ENCODE measurements around the gene INPP5B. TPM values are rescaled to one million over a fixed set of nuclear protein-coding genes. Genes with fewer than 3 reads are reported as not detected.

The INPP5B gene
- total and polyA plus RNA-seq, 8 donors, result 7.5 to 16.1 (median 12.3) TPM

DNA sequence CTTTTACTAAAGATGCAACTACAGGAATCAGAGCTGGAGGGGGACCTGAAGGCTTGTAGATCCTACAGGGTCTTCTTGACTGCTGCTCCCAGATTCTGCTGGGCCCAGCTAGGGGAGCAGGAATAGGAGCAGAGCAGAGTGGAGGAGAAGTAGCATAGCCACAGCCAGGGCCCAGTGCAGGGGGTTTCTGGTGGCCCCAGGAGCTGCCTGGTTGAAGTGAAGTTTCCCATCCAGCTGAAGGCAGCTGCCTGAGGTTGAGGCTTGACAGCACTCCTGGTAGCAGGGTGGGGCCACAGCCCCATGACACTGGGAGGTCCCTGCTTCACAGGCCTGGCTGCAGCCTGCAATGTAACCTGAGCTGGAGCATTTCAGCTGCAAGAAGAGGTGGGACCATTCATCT, 2.0 kb upstream of the INPP5B start:
- Histone ChIP-seq H3K9me3 (no peaks in the 10 kb centered on the region), H3K4me1 (peaks cover 4 to 11% (median 4%) of the 10 kb centered on the region in 3 donors), H3K36me3 (no peaks in the 10 kb centered on the region), H3K4me3 (no peak overlapping the region), H3K27me3 (no peaks in the 10 kb centered on the region), H3K27ac (no peak overlapping the region)
- TF ChIP-seq, protein P1, sequence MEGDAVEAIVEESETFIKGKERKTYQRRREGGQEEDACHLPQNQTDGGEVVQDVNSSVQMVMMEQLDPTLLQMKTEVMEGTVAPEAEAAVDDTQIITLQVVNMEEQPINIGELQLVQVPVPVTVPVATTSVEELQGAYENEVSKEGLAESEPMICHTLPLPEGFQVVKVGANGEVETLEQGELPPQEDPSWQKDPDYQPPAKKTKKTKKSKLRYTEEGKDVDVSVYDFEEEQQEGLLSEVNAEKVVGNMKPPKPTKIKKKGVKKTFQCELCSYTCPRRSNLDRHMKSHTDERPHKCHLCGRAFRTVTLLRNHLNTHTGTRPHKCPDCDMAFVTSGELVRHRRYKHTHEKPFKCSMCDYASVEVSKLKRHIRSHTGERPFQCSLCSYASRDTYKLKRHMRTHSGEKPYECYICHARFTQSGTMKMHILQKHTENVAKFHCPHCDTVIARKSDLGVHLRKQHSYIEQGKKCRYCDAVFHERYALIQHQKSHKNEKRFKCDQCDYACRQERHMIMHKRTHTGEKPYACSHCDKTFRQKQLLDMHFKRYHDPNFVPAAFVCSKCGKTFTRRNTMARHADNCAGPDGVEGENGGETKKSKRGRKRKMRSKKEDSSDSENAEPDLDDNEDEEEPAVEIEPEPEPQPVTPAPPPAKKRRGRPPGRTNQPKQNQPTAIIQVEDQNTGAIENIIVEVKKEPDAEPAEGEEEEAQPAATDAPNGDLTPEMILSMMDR (IDR thresholded peaks at IDR 0.05), result no peak
- ATAC-seq (no peak), FAIRE-seq (no peak), DNase-seq (peak in 1 of 6 donors; percentile 35)
- intact Hi-C loops (cut with DNase I), result no loop called here

DNA sequence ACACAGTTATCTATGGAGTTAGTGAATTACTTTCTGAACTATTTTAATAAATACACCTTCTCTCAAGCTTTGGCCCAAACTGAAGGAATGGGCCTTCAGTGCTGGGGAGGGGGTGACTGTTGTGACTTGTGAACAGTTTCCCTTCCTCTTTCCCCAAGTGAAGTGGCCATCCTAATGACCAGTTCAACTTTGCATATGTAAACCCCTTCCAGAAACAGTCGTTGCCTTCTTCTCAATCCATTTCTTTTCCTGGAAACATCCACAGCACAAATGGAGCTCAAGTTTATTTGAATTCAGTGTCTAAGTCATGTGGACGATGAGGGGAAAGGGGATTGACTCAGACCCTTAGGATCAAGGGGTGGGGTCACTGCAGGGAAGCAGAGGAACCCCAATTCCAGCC, 1.3 kb upstream of the INPP5B start:
- WGBS, 2 donors, result 42 to 44% methylated on average over 2 of the region's 2 CpGs
- FAIRE-seq (no peak), ATAC-seq (no peak), DNase-seq (no peak)
- H3K4me1 ChIP-seq, result peaks cover 4 to 11% (median 4%) of the 10 kb centered on the region in 3 donors
- no peak overlapping the region for H3K27ac ChIP-seq
- H3K27me3 ChIP-seq, result no peaks in the 10 kb centered on the region
- intact Hi-C loops (cut with DNase I), result no loop called here
- H3K9me3 ChIP-seq, result no peaks in the 10 kb centered on the region
- H3K4me3 ChIP-seq, result no peak overlapping the region
- TF ChIP-seq, protein P1 (IDR thresholded peaks at IDR 0.05), result no peak
- peaks cover 0 to 2% (median 0%) of the 10 kb centered on the region in 3 donors for H3K36me3 ChIP-seq

DNA sequence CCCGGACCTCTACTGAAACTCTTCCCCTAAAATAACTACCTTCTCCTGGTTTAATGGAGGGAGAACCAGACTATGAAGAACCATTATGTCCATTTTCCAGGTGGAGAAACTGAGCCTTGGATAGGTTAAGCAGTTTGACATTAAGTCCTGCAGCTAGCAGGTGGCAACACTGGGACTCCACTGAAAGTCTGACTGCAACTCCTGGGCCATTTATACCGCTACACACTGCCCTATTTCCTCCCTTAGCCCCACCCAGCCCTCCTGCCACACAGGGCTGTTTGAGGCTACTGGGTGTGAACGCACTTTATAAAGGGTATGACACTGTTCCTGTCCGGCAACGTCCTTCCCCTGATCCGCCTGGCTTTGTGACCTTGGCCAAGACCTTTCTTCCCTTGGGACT, 511 bp upstream of the INPP5B start:
- DNase-seq (peak in 1 of 6 donors; percentile 22), ATAC-seq (no peak), FAIRE-seq (no peak)
- Histone ChIP-seq H3K27me3 (no peaks in the 10 kb centered on the region), H3K4me3 (peak overlapping the region in 3 of 4 donors; percentile 56 to 83 (median 74)), H3K4me1 (peaks cover 4 to 11% (median 4%) of the 10 kb centered on the region in 3 donors), H3K36me3 (peaks cover 0 to 6% (median 0%) of the 10 kb centered on the region in 3 donors), H3K27ac (no peak overlapping the region), H3K9me3 (no peaks in the 10 kb centered on the region)
- WGBS, 2 donors, result 40 to 41% methylated on average over 6 of the region's 6 CpGs
- TF ChIP-seq, protein P1 (IDR thresholded peaks at IDR 0.05), result no peak
- intact Hi-C loops (cut with DNase I), result no loop called here

DNA sequence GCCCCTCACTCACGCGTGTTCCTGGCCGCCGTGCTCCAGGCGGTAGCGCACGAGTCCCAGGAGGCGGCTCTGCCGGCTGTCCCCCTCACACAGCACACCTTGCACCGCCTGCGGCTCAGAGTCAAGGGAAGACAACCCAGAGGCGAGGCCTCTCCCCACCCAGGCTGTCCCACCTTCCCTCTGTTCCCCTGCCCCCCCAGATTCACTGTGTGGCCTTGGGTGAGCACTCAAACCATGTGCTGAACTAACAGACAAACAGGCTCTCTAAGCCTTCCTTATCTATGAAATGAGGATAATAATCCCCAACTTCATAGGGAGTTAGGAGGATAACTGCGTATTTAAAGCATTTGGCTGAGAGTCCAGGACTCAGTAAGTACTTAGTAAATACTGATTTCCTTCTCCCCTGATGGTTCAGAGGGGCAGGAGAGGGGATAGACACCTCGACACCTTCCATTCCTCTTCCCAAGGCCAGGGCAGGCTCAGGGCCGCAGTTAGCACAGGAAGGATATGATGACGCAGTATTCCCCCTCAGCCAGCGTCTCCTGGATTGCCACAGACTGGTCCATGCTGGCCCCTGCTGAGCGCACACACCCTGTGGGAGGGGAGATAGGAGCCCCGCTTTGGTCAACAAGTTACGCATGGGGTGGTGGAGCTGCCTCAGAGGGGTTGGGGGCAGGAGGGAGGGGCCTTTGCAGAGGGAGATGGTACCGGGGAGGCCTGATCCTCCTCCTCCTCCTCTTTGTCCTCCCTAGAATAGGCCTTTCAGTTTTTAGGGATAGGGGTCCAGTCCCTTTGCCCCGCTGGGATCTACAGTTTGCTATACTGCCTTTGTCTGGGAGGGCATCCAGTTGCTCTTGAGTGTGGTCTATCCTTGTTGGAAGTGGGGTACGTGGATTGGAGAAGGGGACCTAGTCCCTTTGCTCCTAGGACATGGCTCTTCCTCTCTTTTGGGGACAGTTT, 830 bp downstream of the INPP5B start:
- FAIRE-seq (no peak), ATAC-seq (peak; percentile 57 to 85 (median 65)), DNase-seq (peak in 5 of 6 donors; percentile 17 to 62 (median 40))
- 45 to 48% methylated on average over 23 of the region's 23 CpGs for WGBS, 2 donors
- TF ChIP-seq, protein P1 (IDR thresholded peaks at IDR 0.05), result no peak
- Histone ChIP-seq H3K9me3 (no peaks in the 10 kb centered on the region), H3K4me3 (peak overlapping the region; percentile 53 to 83 (median 65)), H3K4me1 (peaks cover 4 to 14% (median 7%) of the 10 kb centered on the region in 3 donors), H3K27me3 (no peaks in the 10 kb centered on the region), H3K27ac (peak overlapping the region in 3 of 4 donors; percentile 14 to 59 (median 55)), H3K36me3 (peaks cover 0 to 6% (median 0%) of the 10 kb centered on the region in 3 donors)
- intact Hi-C loops (cut with DNase I), result no loop called here
